ENCODE measurements around the gene MATN4.

The MATN4 gene

DNA sequence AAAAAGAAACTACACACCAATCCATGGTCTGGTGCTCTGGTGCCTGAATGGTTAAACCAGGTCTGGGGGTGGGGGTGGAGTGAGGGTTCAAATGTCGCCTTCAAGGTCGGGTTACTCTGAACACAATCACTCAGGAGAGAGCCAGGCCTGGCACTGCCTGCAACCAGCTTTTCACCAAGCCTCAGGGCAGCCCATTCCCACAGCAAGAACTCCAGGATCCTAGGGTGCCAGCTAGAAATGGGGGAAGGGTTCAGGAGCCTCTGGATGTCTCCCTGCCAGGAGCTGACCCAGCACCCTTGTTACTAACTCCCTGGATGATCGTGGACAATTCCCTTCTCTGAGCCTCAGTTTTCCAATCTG, 33.5 kb upstream of the MATN4 start:
- peak overlapping the region; percentile 61 for H3K27ac ChIP-seq

DNA sequence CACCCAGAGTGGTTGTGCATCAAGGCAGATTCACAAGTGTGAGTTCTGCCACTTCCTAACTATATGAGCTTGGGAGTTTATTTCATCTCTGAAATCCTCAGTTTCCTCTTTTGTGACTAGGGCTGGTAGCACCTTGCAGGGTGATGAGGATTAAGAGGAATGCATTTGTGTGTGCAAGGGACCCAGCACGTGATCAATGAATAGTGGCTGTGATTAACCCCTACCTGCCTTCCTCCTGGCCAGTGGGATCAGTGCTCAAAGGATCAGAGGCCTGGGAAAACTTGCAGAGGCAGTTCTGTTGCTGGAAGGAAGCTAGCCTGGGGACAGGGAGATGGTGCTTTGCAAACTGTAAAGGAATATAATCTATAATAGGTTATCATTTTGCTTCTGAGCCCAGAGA, 32.9 kb upstream of the MATN4 start:
- Histone ChIP-seq H3K4me3 (ENCODE audit: low read depth, low read length) (no peak overlapping the region), H3K27ac (no peak overlapping the region), H3K36me3 (replicated peaks) (peaks cover 31% of the 10 kb centered on the region), H3K27me3 (replicated peaks) (no peaks in the 10 kb centered on the region)
- in situ Hi-C loops (cut with HindIII; ENCODE audit: low pct_ligation_motif_present, low sequenced_read_pairs) = no loop called here
- DNase-seq = no peak
- TF ChIP-seq, protein P1, sequence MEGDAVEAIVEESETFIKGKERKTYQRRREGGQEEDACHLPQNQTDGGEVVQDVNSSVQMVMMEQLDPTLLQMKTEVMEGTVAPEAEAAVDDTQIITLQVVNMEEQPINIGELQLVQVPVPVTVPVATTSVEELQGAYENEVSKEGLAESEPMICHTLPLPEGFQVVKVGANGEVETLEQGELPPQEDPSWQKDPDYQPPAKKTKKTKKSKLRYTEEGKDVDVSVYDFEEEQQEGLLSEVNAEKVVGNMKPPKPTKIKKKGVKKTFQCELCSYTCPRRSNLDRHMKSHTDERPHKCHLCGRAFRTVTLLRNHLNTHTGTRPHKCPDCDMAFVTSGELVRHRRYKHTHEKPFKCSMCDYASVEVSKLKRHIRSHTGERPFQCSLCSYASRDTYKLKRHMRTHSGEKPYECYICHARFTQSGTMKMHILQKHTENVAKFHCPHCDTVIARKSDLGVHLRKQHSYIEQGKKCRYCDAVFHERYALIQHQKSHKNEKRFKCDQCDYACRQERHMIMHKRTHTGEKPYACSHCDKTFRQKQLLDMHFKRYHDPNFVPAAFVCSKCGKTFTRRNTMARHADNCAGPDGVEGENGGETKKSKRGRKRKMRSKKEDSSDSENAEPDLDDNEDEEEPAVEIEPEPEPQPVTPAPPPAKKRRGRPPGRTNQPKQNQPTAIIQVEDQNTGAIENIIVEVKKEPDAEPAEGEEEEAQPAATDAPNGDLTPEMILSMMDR (IDR thresholded peaks at IDR 0.05; ENCODE audit: low read depth, low read length, missing control alignments) = no peak

More for the DNA sequence above, 33.5 kb upstream of the MATN4 start:
- in situ Hi-C loops (cut with HindIII; ENCODE audit: low pct_ligation_motif_present, low sequenced_read_pairs) = no loop called here
- Histone ChIP-seq H3K36me3 (replicated peaks) (peaks cover 29% of the 10 kb centered on the region), H3K27me3 (replicated peaks) (no peaks in the 10 kb centered on the region), H3K4me3 (ENCODE audit: low read depth, low read length) (no peak overlapping the region)
- DNase-seq = no peak
- TF ChIP-seq, protein P1 (IDR thresholded peaks at IDR 0.05; ENCODE audit: low read depth, low read length, missing control alignments) = no peak

DNA sequence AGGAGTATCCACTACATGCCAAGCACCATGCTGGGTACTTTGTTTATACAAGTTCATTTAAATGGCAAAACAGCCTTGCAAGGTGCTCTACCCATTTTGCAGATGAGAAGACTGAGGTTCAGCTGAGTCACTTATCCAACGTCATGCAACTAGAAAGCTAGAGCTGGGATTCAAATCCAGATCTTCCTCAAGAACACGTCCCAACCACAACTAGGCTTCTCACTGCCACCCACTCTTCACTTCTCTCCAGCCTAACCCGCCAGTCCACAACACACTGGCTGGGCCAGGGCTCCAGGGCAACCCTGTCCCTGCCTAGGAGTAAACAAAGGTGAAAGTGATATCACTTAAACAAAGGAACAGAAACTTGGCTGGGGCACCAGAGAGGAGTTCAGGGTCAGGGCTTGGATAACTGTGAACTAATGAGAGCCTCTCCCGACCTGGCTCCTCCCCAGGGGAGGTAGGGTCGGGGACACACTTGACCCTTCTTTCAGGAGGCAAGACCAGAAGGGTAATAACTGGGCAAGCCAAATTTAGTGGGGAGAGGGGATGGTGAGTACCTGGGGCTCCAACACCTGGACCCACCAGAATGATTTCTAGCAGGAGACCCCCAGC, 32.2 kb upstream of the MATN4 start:
- in situ Hi-C loops (cut with HindIII; ENCODE audit: low pct_ligation_motif_present, low sequenced_read_pairs) = no loop called here
- H3K27me3 ChIP-seq (replicated peaks) = no peaks in the 10 kb centered on the region
- TF ChIP-seq, protein P1 (IDR thresholded peaks at IDR 0.05; ENCODE audit: low read depth, low read length, missing control alignments) = no peak
- peaks cover 37% of the 10 kb centered on the region for H3K36me3 ChIP-seq (replicated peaks)
- no peak overlapping the region for H3K4me3 ChIP-seq (ENCODE audit: low read depth, low read length)
- DNase-seq = no peak
- H3K27ac ChIP-seq = no peak overlapping the region

DNA sequence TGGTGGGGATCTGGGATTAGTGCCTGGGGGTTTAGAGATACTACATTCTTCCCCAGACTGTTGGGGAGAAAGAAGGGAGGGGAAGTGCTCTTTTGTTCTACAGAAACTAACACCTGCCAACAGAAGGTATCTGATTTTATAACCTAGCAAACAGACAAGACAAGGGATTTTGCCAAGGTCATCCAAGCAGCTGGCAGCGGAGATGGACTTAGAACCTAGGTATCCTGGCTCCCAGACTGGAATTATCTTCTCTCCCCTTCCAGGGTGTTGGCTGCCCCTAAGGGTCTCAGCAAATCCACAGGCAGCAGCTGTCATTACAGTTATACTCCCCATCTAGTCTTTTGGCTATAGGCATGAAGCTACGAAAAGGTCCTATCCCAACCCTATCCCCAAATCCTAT, 31.7 kb upstream of the MATN4 start:
- H3K4me3 ChIP-seq (ENCODE audit: low read depth, low read length) = no peak overlapping the region
- DNase-seq = no peak
- H3K36me3 ChIP-seq (replicated peaks) = peaks cover 42% of the 10 kb centered on the region
- no peaks in the 10 kb centered on the region for H3K27me3 ChIP-seq (replicated peaks)
- H3K27ac ChIP-seq = no peak overlapping the region
- TF ChIP-seq, protein P1 (IDR thresholded peaks at IDR 0.05; ENCODE audit: low read depth, low read length, missing control alignments) = no peak
- in situ Hi-C loops (cut with HindIII; ENCODE audit: low pct_ligation_motif_present, low sequenced_read_pairs) = no loop called here

DNA sequence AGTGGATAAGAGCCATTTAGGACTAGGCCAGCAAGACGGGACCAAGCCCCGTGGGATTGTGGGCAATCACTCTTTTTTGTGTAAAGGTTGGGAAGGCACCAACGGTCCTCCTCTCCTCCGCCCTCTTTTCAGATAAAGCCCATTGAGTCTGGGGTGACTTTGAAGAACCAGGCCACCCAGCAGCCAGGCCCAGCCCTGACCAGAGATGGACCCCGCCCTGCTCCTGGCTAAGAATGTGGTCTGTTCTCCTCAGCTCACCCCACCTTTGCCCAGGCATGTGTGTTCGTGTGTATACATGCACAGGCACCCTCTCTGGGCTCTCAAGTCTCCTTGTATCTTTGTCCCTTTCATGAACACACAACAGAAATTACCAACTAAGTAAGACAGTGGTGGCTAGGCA, 31.0 kb upstream of the MATN4 start:
- Histone ChIP-seq H3K27me3 (replicated peaks) (no peaks in the 10 kb centered on the region), H3K36me3 (replicated peaks) (peaks cover 42% of the 10 kb centered on the region), H3K4me3 (ENCODE audit: low read depth, low read length) (no peak overlapping the region), H3K27ac (no peak overlapping the region)
- TF ChIP-seq, protein P1 (IDR thresholded peaks at IDR 0.05; ENCODE audit: low read depth, low read length, missing control alignments) = no peak
- no peak for DNase-seq
- in situ Hi-C loops (cut with HindIII; ENCODE audit: low pct_ligation_motif_present, low sequenced_read_pairs) = no loop called here

Measured in brain microvascular endothelial cell (primary cell).